H1 (cell line): Measurements from ENCODE around the gene TBC1D22A. TPM values are rescaled to one million over a fixed set of nuclear protein-coding genes. Genes with fewer than 3 reads are reported as not detected.

ENCODE experiments used
- CTCF ChIA-PET: fragments of 300-600 bp; sonication (Branson Sonifier 250); formaldehyde crosslinking; loops from one replicate; lab custom pipeline; 2021; ENCODE audit not compliant: partially characterized antibody; lab: Charles Lee
- POLR2A ChIA-PET: fragments of 300-600 bp; sonication (Branson Sonifier 250); formaldehyde crosslinking; loops from one replicate; lab custom pipeline; 2021; ENCODE audit warnings: inconsistent platforms; ENCODE audit not compliant: partially characterized antibody; lab: Charles Lee
- DNase-seq, 2 experiments: peaks; one replicate each; pipeline versions ENCODE4 v3.0.0 to v3.0.0-alpha.2; 2010 to 2022; ENCODE audit warnings: low spot score in 2 of 2, low read depth in 1 of 2, mixed read lengths in 1 of 2
- FAIRE-seq: peaks from 2 replicates; lab custom pipeline; 2011; peaks lifted over from hg19 to GRCh38; lab: Jason Lieb, UNC
- H2AFZ ChIP-seq: 2 replicates; pipeline ENCODE4 v1.8.1; 2012; ENCODE audit warnings: low read length, inconsistent platforms
- H2AK5ac ChIP-seq: 2 replicates; pipeline ENCODE4 v1.6.1; 2013; ENCODE audit warnings: low read depth, low read length
- H2BK120ac ChIP-seq: replicated peaks from 2 replicates; pipeline ENCODE3; 2013; ENCODE audit warnings: low read depth, low read length, inconsistent platforms
- H2BK12ac ChIP-seq: 2 replicates; pipeline ENCODE4 v1.6.1; 2013; ENCODE audit warnings: low read depth, low read length
- H2BK15ac ChIP-seq: 2 replicates; pipeline ENCODE4 v1.6.1; 2013; ENCODE audit warnings: low read length
- H2BK20ac ChIP-seq: 2 replicates; pipeline ENCODE4 v1.6.1; 2013; ENCODE audit warnings: low read length
- H2BK5ac ChIP-seq: 2 replicates; pipeline ENCODE4 v1.6.1; 2013; ENCODE audit warnings: low read depth, low read length
- H3K14ac ChIP-seq: 2 replicates; pipeline ENCODE4 v1.6.1; 2013; ENCODE audit warnings: inconsistent platforms; ENCODE audit not compliant: insufficient read length
- H3K18ac ChIP-seq: 2 replicates; pipeline ENCODE4 v1.6.1; 2013; ENCODE audit warnings: low read length; ENCODE audit errors: extremely low read depth
- H3K23ac ChIP-seq: 2 replicates; pipeline ENCODE4 v1.6.1; 2013; ENCODE audit warnings: inconsistent platforms; ENCODE audit not compliant: insufficient read length
- H3K23me2 ChIP-seq: 2 replicates; pipeline ENCODE4 v1.6.1; 2013; ENCODE audit warnings: low read depth, low read length
- H3K27ac ChIP-seq: 2 replicates; pipeline ENCODE4 v1.6.1; 2011; ENCODE audit warnings: low read depth, low read length, inconsistent platforms
- H3K27me3 ChIP-seq, 4 experiments: replicated peaks in 1 of 4; 1 replicate in 1 of 4; 2 replicates in 3 of 4; pipeline versions ENCODE4 v1.6.1 to v1.8.1; 2011 to 2013; ENCODE audit warnings: low read length in 3 of 4, mild to moderate bottlenecking in 3 of 4, inconsistent platforms in 2 of 4, mixed read lengths in 2 of 4, moderate library complexity in 1 of 4; ENCODE audit not compliant: control insufficient read depth in 3 of 4, insufficient read depth in 3 of 4; ENCODE audit errors: extremely low read depth in 1 of 4
- H3K36me3 ChIP-seq, 4 experiments: 2 replicates each; pipeline versions ENCODE4 v1.6.1 to v1.8.1; 2011 to 2013; ENCODE audit warnings: mild to moderate bottlenecking in 4 of 4, low read length in 3 of 4, moderate library complexity in 2 of 4, control low read depth in 1 of 4, inconsistent platforms in 1 of 4; ENCODE audit not compliant: insufficient read depth in 4 of 4, control insufficient read depth in 2 of 4
- H3K4ac ChIP-seq: replicated peaks from 2 replicates; pipeline ENCODE3; 2013; ENCODE audit warnings: low read length, low read depth, mixed read lengths, inconsistent platforms; ENCODE audit not compliant: insufficient read length
- H3K4me1 ChIP-seq, 4 experiments: replicated peaks in 1 of 4; 1 replicate in 1 of 4; 2 replicates in 3 of 4; pipeline versions ENCODE4 v1.6.1 to v1.8.1; 2011 to 2013; ENCODE audit warnings: low read length in 3 of 4, inconsistent platforms in 2 of 4, mixed read lengths in 1 of 4; ENCODE audit not compliant: insufficient read depth in 4 of 4, control insufficient read depth in 3 of 4
- H3K4me2 ChIP-seq, 2 experiments: 2 replicates each; pipeline versions ENCODE4 v1.6.1 to v1.8.1; 2011 to 2013; ENCODE audit warnings: low read depth in 2 of 2, low read length in 2 of 2, control low read depth in 1 of 2, inconsistent platforms in 1 of 2, mild to moderate bottlenecking in 1 of 2; ENCODE audit not compliant: insufficient read depth in 1 of 2
- H3K4me3 ChIP-seq, 4 experiments: fragments of 200-600, 300-600 bp in 1 of 4; sonication (generic), shearing (Covaris generic), sonication (Bioruptor Twin) in 1 of 4; 2 replicates each; pipeline versions ENCODE4 v1.5.1 to v1.8.1; 2011 to 2016; ENCODE audit warnings: low read length in 4 of 4, low read depth in 3 of 4, control low read depth in 2 of 4, inconsistent platforms in 2 of 4, mild to moderate bottlenecking in 2 of 4, mixed read lengths in 1 of 4, moderate library complexity in 1 of 4; ENCODE audit not compliant: insufficient read depth in 2 of 4; ENCODE audit errors: extremely low read depth in 1 of 4
- H3K56ac ChIP-seq: replicated peaks from 2 replicates; pipeline ENCODE3; 2013; ENCODE audit warnings: low read depth, mild to moderate bottlenecking, mixed read lengths, low read length, inconsistent platforms; ENCODE audit not compliant: insufficient read length
- H3K79me1 ChIP-seq: 2 replicates; pipeline ENCODE4 v1.6.1; 2013; ENCODE audit warnings: low read depth, low read length, control low read depth
- H3K79me2 ChIP-seq, 2 experiments: 2 replicates each; pipeline versions ENCODE4 v1.6.1 to v1.8.1; 2012 to 2013; ENCODE audit warnings: low read length in 2 of 2, mild to moderate bottlenecking in 2 of 2, inconsistent platforms in 1 of 2; ENCODE audit not compliant: insufficient read depth in 2 of 2, control insufficient read depth in 1 of 2
- H3K9ac ChIP-seq, 4 experiments: replicated peaks in 1 of 4; 1 replicate in 1 of 4; 2 replicates in 3 of 4; pipeline versions ENCODE4 v1.6.1 to v1.8.1; 2011 to 2013; ENCODE audit warnings: low read depth in 3 of 4, low read length in 3 of 4, control low read depth in 2 of 4, mild to moderate bottlenecking in 2 of 4, moderate library complexity in 2 of 4, inconsistent platforms in 1 of 4; ENCODE audit errors: extremely low read depth in 1 of 4
- H3K9me3 ChIP-seq, 2 experiments: 2 replicates each; pipeline versions ENCODE4 v1.6.1 to v1.8.1; 2012 to 2013; ENCODE audit warnings: mild to moderate bottlenecking in 2 of 2, moderate library complexity in 2 of 2, control low read depth in 1 of 2, inconsistent platforms in 1 of 2, low read depth in 1 of 2, low read length in 1 of 2, mixed read lengths in 1 of 2; ENCODE audit not compliant: insufficient read depth in 2 of 2
- H4K20me1 ChIP-seq, 2 experiments: replicated peaks in 1 of 2; 2 replicates each; pipeline versions ENCODE3 to v1.8.1; 2011 to 2013; ENCODE audit warnings: inconsistent platforms in 2 of 2, low read length in 2 of 2, mild to moderate bottlenecking in 1 of 2; ENCODE audit not compliant: insufficient read depth in 2 of 2, control insufficient read depth in 1 of 2
- H4K5ac ChIP-seq: 2 replicates; pipeline ENCODE4 v1.6.1; 2013; ENCODE audit warnings: low read length, low read depth, mixed read lengths, inconsistent platforms; ENCODE audit not compliant: insufficient read length
- H4K8ac ChIP-seq: 2 replicates; pipeline ENCODE4 v1.8.0; 2013; ENCODE audit warnings: mild to moderate bottlenecking, moderate library complexity, low read length, inconsistent platforms; ENCODE audit not compliant: insufficient read depth; ENCODE audit errors: extremely low read depth
- H4K91ac ChIP-seq: replicated peaks from 2 replicates; pipeline ENCODE3; 2013; ENCODE audit warnings: low read length, mixed read lengths, inconsistent platforms; ENCODE audit not compliant: insufficient read length
- EP300 ChIP-seq, 2 experiments: IDR thresholded peaks; 1 replicate in 1 of 2; 2 replicates in 1 of 2; pipeline ENCODE4 v1.6.1; 2011 to 2012; ENCODE audit warnings: low read depth in 2 of 2, low read length in 2 of 2, mild to moderate bottlenecking in 2 of 2, borderline replicate concordance in 1 of 2, inconsistent platforms in 1 of 2, moderate library complexity in 1 of 2
- KDM4A ChIP-seq: IDR thresholded peaks from one replicate; pipeline ENCODE4 v1.7.1; 2012; ENCODE audit warnings: low read depth, mild to moderate bottlenecking, moderate library complexity, low read length, inconsistent platforms; ENCODE audit not compliant: severe bottlenecking
- RNF2 ChIP-seq: fragments of 200-900, 300-1000 bp; sonication (generic); IDR thresholded peaks from 2 replicates; pipeline ENCODE4 v1.7.1; 2016; ENCODE audit warnings: borderline replicate concordance, low read depth, mild to moderate bottlenecking, antibody characterized with exemption, low read length; ENCODE audit not compliant: poor library complexity, severe bottlenecking; ENCODE audit errors: missing control alignments
- SP1 ChIP-seq: IDR thresholded peaks from 2 replicates; pipeline ENCODE4 v1.6.1; 2011; ENCODE audit warnings: low read depth, low read length
- SP2 ChIP-seq: IDR thresholded peaks from 2 replicates; pipeline ENCODE4 v1.6.1; 2012; ENCODE audit warnings: mild to moderate bottlenecking, low read length, inconsistent platforms
- SP4 ChIP-seq: IDR thresholded peaks from 2 replicates; pipeline ENCODE4 v1.6.1; 2012; ENCODE audit warnings: low read length, inconsistent platforms
- SUZ12 ChIP-seq: fragments of 200-600 bp; sonication (generic); IDR thresholded peaks from 2 replicates; pipeline ENCODE4 v1.6.1; 2012; ENCODE audit warnings: mild to moderate bottlenecking, inconsistent platforms, low read length, moderate library complexity, mixed read lengths
- WGBS, 2 experiments: shearing (Covaris generic) in 1 of 2; methylation state at CpG; one replicate each; pipeline versions ENCODE4 v1.1.6 to v1.1.7; 2013 to 2015; ENCODE audit warnings: low lambda C conversion rate in 2 of 2, mixed read lengths in 2 of 2, inconsistent platforms in 1 of 2, low coverage in 1 of 2, missing lambda C conversion rate in 1 of 2; ENCODE audit not compliant: insufficient replicate concordance in 2 of 2, insufficient coverage in 1 of 2, insufficient read length in 1 of 2; ENCODE audit errors: extremely low coverage in 1 of 2, missing lambda C conversion rate in 1 of 2; 5-methylcytosine and 5-hydroxymethylcytosine counted together
- polyA plus RNA-seq, 7 experiments: library from polyadenylated mRNA; depleted of rRNA in 3 of 7; stranded (reverse) in 5 of 7; unstranded in 2 of 7; fragments of >200 nt in 5 of 7; fragments of 200-250 nt in 2 of 7; gene quantifications; 1 replicate in 5 of 7; 2 replicates in 1 of 7; 4 replicates in 1 of 7; pipeline versions ENCODE4 v1.2.1 to v1.2.3, GENCODE V29; 2011 to 2013; ENCODE audit warnings: missing spikeins in 2 of 7, mixed read lengths in 2 of 7
- total RNA-seq: library from RNA; stranded (reverse); fragmentation: NEBNext Ultra II Directional; extraction: Animal tissue kit (Norgen Biotek cat#: 25700); gene quantifications from 2 replicates; pipeline ENCODE4 v1.2.1, GENCODE V29; 2021

TBC1D22A gene
- total and polyA plus RNA-seq, 2 of the 8 experiments (the other 6 are each of a cell fraction or from before 2014, with no cell fraction given) = 11.9 to 18.4 TPM

- no peak overlapping the region for H4K8ac ChIP-seq
- FAIRE-seq (no peak), DNase-seq (no peak)
- POLR2A ChIA-PET = no interaction called here
- H2BK5ac ChIP-seq = no peak overlapping the region
- no peak overlapping the region for H3K4me2 ChIP-seq
- H2BK20ac ChIP-seq = no peak overlapping the region
- no peak overlapping the region for H4K91ac ChIP-seq
- H2AFZ ChIP-seq = no peak overlapping the region
- TF ChIP-seq KDM4A (no peak), SUZ12 (no peak), SP1 (no peak), SP2 (no peak), EP300 (IDR thresholded peaks at IDR 0.05; ENCODE audit: borderline replicate concordance in 1 of 2, low read depth in 2 of 2, low read length in 2 of 2) (no peak), RNF2 (no peak), SP4 (no peak)
- CTCF ChIA-PET = no interaction called here
- H3K36me3 ChIP-seq = no peaks in the 10 kb centered on the region; a peak in 1 of 8 replicates
- no peaks in the 10 kb centered on the region for H3K9me3 ChIP-seq
- no peak overlapping the region for H3K56ac ChIP-seq
- no peak overlapping the region for H3K4me3 ChIP-seq
- H3K4ac ChIP-seq = no peak overlapping the region
- no peak overlapping the region for H3K14ac ChIP-seq
- no peaks in the 10 kb centered on the region for H3K79me1 ChIP-seq
- no peak overlapping the region for H2BK15ac ChIP-seq
- no peak overlapping the region for H2AK5ac ChIP-seq
- H2BK12ac ChIP-seq = no peak overlapping the region
- H3K27me3 ChIP-seq = no peaks in the 10 kb centered on the region
- no peak overlapping the region for H4K5ac ChIP-seq
- H4K20me1 ChIP-seq = peaks cover 0 to 2% of the 10 kb centered on the region in 2 experiments
- H2BK120ac ChIP-seq = no peak overlapping the region
- H3K4me1 ChIP-seq = peaks cover 0 to 5% (median 3%) of the 10 kb centered on the region in 4 experiments; a peak in 4 of 7 replicates
- H3K9ac ChIP-seq = no peak overlapping the region
- H3K23ac ChIP-seq = no peak overlapping the region
- 75% methylated on average over 5 of the region's 5 CpGs; no CpG with 5 or more reads in 1 of the 2 experiments for WGBS, 2 experiments
- H3K18ac ChIP-seq = no peak overlapping the region
- no peaks in the 10 kb centered on the region for H3K23me2 ChIP-seq
- H3K27ac ChIP-seq = no peak overlapping the region
- H3K79me2 ChIP-seq = no peaks in the 10 kb centered on the region
Measured at GRCh38 chr22:47055073-47055355, 292.6 kb downstream of the TBC1D22A start.
